GM12878 (cell line): ENCODE measurements around the gene SIM1. TPM values are rescaled to one million over a fixed set of nuclear protein-coding genes. Genes with fewer than 3 reads are reported as not detected.

Source experiments
- ATAC-seq: fragments of 200-7000 bp; cut with Tn5 transposase; 3 replicates; pipeline ENCODE4 v1.9.1; 2020; ENCODE audit warnings: mild to moderate bottlenecking, moderate library complexity
- BruUV-seq: library from RNA; stranded (reverse); fragments of 400-500 nt; replicated peaks from 2 replicates; lab custom pipeline; 2021; lab: Mats Ljungman, UMichigan
- CTCF ChIA-PET: fragments of 300-600 bp; sonication (Branson Sonifier 250); formaldehyde crosslinking; extraction: SDS; loops from one replicate; lab custom pipeline; 2021; ENCODE audit warnings: inconsistent platforms; lab: Yijun Ruan, JAX
- POLR2A ChIA-PET: fragments of 350-600 bp; formaldehyde crosslinking; extraction: SDS; loops from one replicate; lab custom pipeline; 2021; ENCODE audit warnings: inconsistent platforms; lab: Charles Lee
- RAD21 ChIA-PET: fragments of 300-600 bp; sonication (Branson Sonifier 250); formaldehyde crosslinking; loops from one replicate; lab custom pipeline; 2023; ENCODE audit warnings: antibody characterized with exemption; ENCODE audit not compliant: unreplicated experiment; lab: Charles Lee
- SMC1A ChIA-PET: fragments of 300-600 bp; sonication (Branson Sonifier 250); formaldehyde crosslinking; loops from one replicate; lab custom pipeline; 2023; ENCODE audit not compliant: unreplicated experiment, uncharacterized antibody; lab: Charles Lee
- DNase-seq: peaks from one replicate; pipeline ENCODE4 v3.0.0-alpha.2; 2011; ENCODE audit warnings: low read depth, low spot score
- FAIRE-seq: peaks from 3 replicates; lab custom pipeline; 2011; peaks lifted over from hg19 to GRCh38; lab: Jason Lieb, UNC
- H2AFZ ChIP-seq: 2 replicates; pipeline ENCODE4 v1.6.0; 2011; ENCODE audit warnings: low read depth, low read length, control low read depth; ENCODE audit not compliant: control insufficient read depth
- H3K27ac ChIP-seq: 2 replicates; pipeline ENCODE4 v1.5.1; 2011; ENCODE audit warnings: control low read depth; ENCODE audit not compliant: control insufficient read depth, insufficient read depth
- H3K27me3 ChIP-seq, 2 experiments: replicated peaks in 1 of 2; 2 replicates each; pipeline versions ENCODE4 v1.6.0 to v1.6.1; 2011; ENCODE audit warnings: low read length in 1 of 2; ENCODE audit not compliant: control insufficient read depth in 2 of 2, insufficient read depth in 2 of 2
- H3K36me3 ChIP-seq, 2 experiments: 2 replicates each; pipeline ENCODE4 v1.5.1; 2011; ENCODE audit warnings: low read length in 1 of 2; ENCODE audit not compliant: control insufficient read depth in 2 of 2, insufficient read depth in 2 of 2
- H3K4me1 ChIP-seq: 2 replicates; pipeline ENCODE4 v1.6.1; 2011; ENCODE audit warnings: mild to moderate bottlenecking, low read length, moderate library complexity, mixed read lengths; ENCODE audit not compliant: control insufficient read depth, insufficient read depth
- H3K4me2 ChIP-seq: 2 replicates; pipeline ENCODE4 v1.6.0; 2011; ENCODE audit warnings: control low read depth; ENCODE audit not compliant: control insufficient read depth, insufficient read depth
- H3K4me3 ChIP-seq: fragments of 200-600 bp; sonication (generic); 2 replicates; pipeline ENCODE4 v1.5.1; 2016
- H3K79me2 ChIP-seq: 2 replicates; pipeline ENCODE4 v1.6.0; 2011; ENCODE audit warnings: low read length; ENCODE audit not compliant: control insufficient read depth, insufficient read depth
- H3K9ac ChIP-seq: 2 replicates; pipeline ENCODE4 v1.8.0; 2011; ENCODE audit warnings: low read length, control low read depth, mixed read lengths; ENCODE audit not compliant: control insufficient read depth, insufficient read depth
- H3K9me3 ChIP-seq: replicated peaks from 3 replicates; pipeline ENCODE4 v1.5.1; 2011; ENCODE audit warnings: mild to moderate bottlenecking, low read length; ENCODE audit not compliant: control insufficient read depth, insufficient read depth
- H4K20me1 ChIP-seq: 2 replicates; pipeline ENCODE4 v1.6.0; 2011; ENCODE audit not compliant: control insufficient read depth, insufficient read depth
- EP300 ChIP-seq, 2 experiments: fragments of 150-350 bp in 1 of 2; IDR thresholded peaks; 2 replicates each; pipeline ENCODE4 v1.6.1; 2011 to 2012; ENCODE audit warnings: low read depth in 2 of 2, low read length in 2 of 2, borderline replicate concordance in 1 of 2, improper control_type of control experiment in 1 of 2, inconsistent platforms in 1 of 2; ENCODE audit not compliant: control insufficient read depth in 1 of 2
- MTA3 ChIP-seq: IDR thresholded peaks from 2 replicates; pipeline ENCODE4 v1.6.1; 2012; ENCODE audit warnings: low read length, inconsistent platforms, borderline replicate concordance
- TAF1 ChIP-seq: IDR thresholded peaks from 2 replicates; pipeline ENCODE4 v1.6.1; 2011; ENCODE audit warnings: mild to moderate bottlenecking, low read depth, low read length, borderline replicate concordance
- ZBTB40 ChIP-seq: fragments of 450-650 bp; IDR thresholded peaks from 2 replicates; pipeline ENCODE4 v1.6.1; 2016; ENCODE audit warnings: mild to moderate bottlenecking, moderate library complexity, borderline replicate concordance
- WGBS: methylation state at CpG from one replicate; pipeline ENCODE4 v1.1.6; 2016; ENCODE audit warnings: low lambda C conversion rate; ENCODE audit not compliant: insufficient replicate concordance, insufficient coverage; ENCODE audit errors: missing lambda C conversion rate; 5-methylcytosine and 5-hydroxymethylcytosine counted together
- in situ Hi-C: fragments of 300-500 bp; cut with MboI; formaldehyde crosslinking; loops from 9 replicates; pipeline ENCODE4 v1.14.3; 2018; ENCODE audit warnings: mixed read lengths
- intact Hi-C: fragments of 100-400 bp; cut with micrococcal nuclease; formaldehyde crosslinking; loops from one replicate; pipeline ENCODE4 v1.14.2; 2022; ENCODE audit not compliant: unreplicated experiment
- polyA plus RNA-seq, 11 experiments: library from polyadenylated mRNA; depleted of rRNA in 4 of 11; unstranded in 6 of 11; stranded (reverse) in 5 of 11; fragments of >200 nt; fragmentation: Nextera tagmentation in 4 of 11; fragmentation: Illumina TruSeq in 1 of 11; extraction: Ambion mirVana in 4 of 11; extraction: Trizol in 1 of 11; gene quantifications; 1 replicate in 1 of 11; 2 replicates in 10 of 11; pipeline versions ENCODE4 v1.2.1 to v1.2.3, GENCODE V29; 2011 to 2016; ENCODE audit warnings: inconsistent platforms in 2 of 11, missing spikeins in 2 of 11, low read depth in 1 of 11
- total RNA-seq, 4 experiments: library from RNA; depleted of rRNA in 3 of 4; stranded (reverse); fragments of >200 nt in 3 of 4; fragmentation: Illumina TruSeq in 1 of 4; extraction: Trizol in 1 of 4; gene quantifications; 2 replicates each; pipeline versions ENCODE4 v1.2.1 to v1.2.3, GENCODE V29; 2013 to 2021
- TF ChIP-seq, protein P1 (sequence below): fragments of 450-650 bp; IDR thresholded peaks from 2 replicates; pipeline ENCODE4 v1.6.1; 2017; ENCODE audit warnings: low read depth, mild to moderate bottlenecking, moderate library complexity
- TF ChIP-seq, protein P2 (sequence below): IDR thresholded peaks from 2 replicates; pipeline ENCODE4 v1.6.1; 2011; ENCODE audit warnings: low read depth, low read length, improper control_type of control experiment, borderline replicate concordance

The SIM1 gene
- total and polyA plus RNA-seq, 10 of the 15 experiments (the other 5 are each of a cell fraction or from before 2014, with no cell fraction given), result not detected

GRCh38 chr6:100388868-100389519 lies 75.7 kb downstream of the SIM1 start (continued):
- TF ChIP-seq, protein P1, sequence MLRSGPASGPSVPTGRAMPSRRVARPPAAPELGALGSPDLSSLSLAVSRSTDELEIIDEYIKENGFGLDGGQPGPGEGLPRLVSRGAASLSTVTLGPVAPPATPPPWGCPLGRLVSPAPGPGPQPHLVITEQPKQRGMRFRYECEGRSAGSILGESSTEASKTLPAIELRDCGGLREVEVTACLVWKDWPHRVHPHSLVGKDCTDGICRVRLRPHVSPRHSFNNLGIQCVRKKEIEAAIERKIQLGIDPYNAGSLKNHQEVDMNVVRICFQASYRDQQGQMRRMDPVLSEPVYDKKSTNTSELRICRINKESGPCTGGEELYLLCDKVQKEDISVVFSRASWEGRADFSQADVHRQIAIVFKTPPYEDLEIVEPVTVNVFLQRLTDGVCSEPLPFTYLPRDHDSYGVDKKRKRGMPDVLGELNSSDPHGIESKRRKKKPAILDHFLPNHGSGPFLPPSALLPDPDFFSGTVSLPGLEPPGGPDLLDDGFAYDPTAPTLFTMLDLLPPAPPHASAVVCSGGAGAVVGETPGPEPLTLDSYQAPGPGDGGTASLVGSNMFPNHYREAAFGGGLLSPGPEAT, result no peak
- TF ChIP-seq TAF1, result no peak
- TF ChIP-seq ZBTB40, result no peak
- TF ChIP-seq, protein P2, sequence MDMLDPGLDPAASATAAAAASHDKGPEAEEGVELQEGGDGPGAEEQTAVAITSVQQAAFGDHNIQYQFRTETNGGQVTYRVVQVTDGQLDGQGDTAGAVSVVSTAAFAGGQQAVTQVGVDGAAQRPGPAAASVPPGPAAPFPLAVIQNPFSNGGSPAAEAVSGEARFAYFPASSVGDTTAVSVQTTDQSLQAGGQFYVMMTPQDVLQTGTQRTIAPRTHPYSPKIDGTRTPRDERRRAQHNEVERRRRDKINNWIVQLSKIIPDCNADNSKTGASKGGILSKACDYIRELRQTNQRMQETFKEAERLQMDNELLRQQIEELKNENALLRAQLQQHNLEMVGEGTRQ, result no peak

GRCh38 chr6:100382767-100383195 lies 81.9 kb downstream of the SIM1 start:
- POLR2A ChIA-PET, result no interaction called here
- FAIRE-seq (no peak), ATAC-seq (no peak), DNase-seq (no peak)
- no peaks in the 10 kb centered on the region for H4K20me1 ChIP-seq
- H3K36me3 ChIP-seq, result no peaks in the 10 kb centered on the region
- RAD21 ChIA-PET, result no interaction called here
- intact Hi-C loops, result no loop called here
- no peaks in the 10 kb centered on the region for H3K4me1 ChIP-seq
- H3K27ac ChIP-seq, result no peak overlapping the region
- CTCF ChIA-PET, result no interaction called here
- BruUV-seq, result no TSS peak
- in situ Hi-C loops, result no loop called here
- SMC1A ChIA-PET, result no interaction called here
- TF ChIP-seq EP300 (IDR thresholded peaks at IDR 0.05; ENCODE audit: borderline replicate concordance in 1 of 2, control insufficient read depth in 1 of 2, low read depth in 2 of 2, low read length in 2 of 2) (no peak), MTA3 (no peak), ZBTB40 (no peak)
- no peak overlapping the region for H2AFZ ChIP-seq
- 45% methylated on average over 5 of the region's 5 CpGs for WGBS
- H3K27me3 ChIP-seq, result no peaks in the 10 kb centered on the region
- no peak overlapping the region for H3K4me3 ChIP-seq
- no peaks in the 10 kb centered on the region for H3K79me2 ChIP-seq
- H3K9me3 ChIP-seq, result no peaks in the 10 kb centered on the region
- H3K9ac ChIP-seq, result no peak overlapping the region
- H3K4me2 ChIP-seq, result no peak overlapping the region
